SH-SY5Y (cell line): ENCODE measurements around the gene GTF2IRD1.
A peak's percentile ranks its signal among the peaks of the same experiment; 100 is the strongest.

ENCODE experiments used
- GATA2 ChIP-seq: IDR thresholded peaks from 2 replicates; pipeline ENCODE4 v1.6.1; 2011; ENCODE audit warnings: mild to moderate bottlenecking, low read depth, low read length
- GATA3 ChIP-seq: IDR thresholded peaks from 2 replicates; pipeline ENCODE4 v1.6.1; 2011; ENCODE audit warnings: low read depth, mild to moderate bottlenecking, low read length, moderate library complexity

GTF2IRD1 gene

GRCh38 chr7:74542558-74543117 lies 88.9 kb downstream of the GTF2IRD1 start:
- TF ChIP-seq GATA2 (no peak), GATA3 (no peak)

- TF ChIP-seq GATA3 (no peak), GATA2 (no peak)
These were observed 91.2 kb downstream of the GTF2IRD1 start for GRCh38 chr7:74544706-74545469.

- TF ChIP-seq GATA3 (no peak), GATA2 (no peak)
These were observed 92.2 kb downstream of the GTF2IRD1 start for GRCh38 chr7:74545921-74546320.

- TF ChIP-seq GATA2 (no peak), GATA3 (no peak)
These were observed 100.5 kb downstream of the GTF2IRD1 start for GRCh38 chr7:74554178-74554577.

GRCh38 chr7:74560086-74560719 lies 106.5 kb downstream of the GTF2IRD1 start:
- TF ChIP-seq GATA3 (no peak), GATA2 (no peak)

GRCh38 chr7:74561898-74562613 lies 108.3 kb downstream of the GTF2IRD1 start:
- no peak for TF ChIP-seq GATA3
- TF ChIP-seq GATA2 = no peak

GRCh38 chr7:74567318-74567668 lies 113.6 kb downstream of the GTF2IRD1 start:
- TF ChIP-seq GATA2 = no peak
- TF ChIP-seq GATA3 = no peak

- TF ChIP-seq GATA2 (no peak), GATA3 (no peak)
These were observed 115.0 kb downstream of the GTF2IRD1 start for GRCh38 chr7:74568658-74569057.

GRCh38 chr7:74569501-74570075 lies 115.9 kb downstream of the GTF2IRD1 start:
- peak; percentile 75 for TF ChIP-seq GATA2
- no peak for TF ChIP-seq GATA3

- no peak for TF ChIP-seq GATA2
- TF ChIP-seq GATA3 = no peak
These were observed 116.9 kb downstream of the GTF2IRD1 start for GRCh38 chr7:74570533-74571156.

GRCh38 chr7:74572301-74572979 lies 118.7 kb downstream of the GTF2IRD1 start:
- no peak for TF ChIP-seq GATA2
- TF ChIP-seq GATA3 = no peak

- TF ChIP-seq GATA3 (no peak), GATA2 (no peak)
These were observed 119.8 kb downstream of the GTF2IRD1 start for GRCh38 chr7:74573512-74573911.
